OCI-LY7 (cell line): Measurements from ENCODE around the gene DOCK7.

Experiments
- CTCF ChIP-seq: fragments of 200-600 bp; sonication (generic); conservative IDR thresholded peaks from 2 replicates; pipeline ENCODE4 v1.5.1; 2014; ENCODE audit warnings: mild to moderate bottlenecking, antibody characterized with exemption, low read length, moderate library complexity, mixed read lengths
- EZH2phosphoT487 ChIP-seq: fragments of 200-600 bp; sonication (generic); IDR thresholded peaks from 2 replicates; pipeline ENCODE4 v1.6.1; 2018; ENCODE audit warnings: low read depth, borderline replicate concordance, mild to moderate bottlenecking, mixed run types, antibody characterized with exemption, low read length, moderate library complexity, mixed read lengths

- TF ChIP-seq CTCF (no peak), EZH2phosphoT487 (no peak)
These were observed 94.3 kb downstream of the DOCK7 start for GRCh38 chr1:62593825-62594394.
